GM19463 (cell line): ENCODE measurements around the gene STARD13.
"Not testable (repeated sequence)": the region's sequence is repeated elsewhere in the genome, so short reads cannot be mapped to it uniquely, and the experiment has no call there.

Experiments used
- ATAC-seq: cut with Tn5 transposase; IDR thresholded peaks from one replicate; pipeline ENCODE4 v1.9.1; 2021; ENCODE audit warnings: mild to moderate bottlenecking, moderate library complexity; ENCODE audit not compliant: unreplicated experiment

STARD13 gene

DNA sequence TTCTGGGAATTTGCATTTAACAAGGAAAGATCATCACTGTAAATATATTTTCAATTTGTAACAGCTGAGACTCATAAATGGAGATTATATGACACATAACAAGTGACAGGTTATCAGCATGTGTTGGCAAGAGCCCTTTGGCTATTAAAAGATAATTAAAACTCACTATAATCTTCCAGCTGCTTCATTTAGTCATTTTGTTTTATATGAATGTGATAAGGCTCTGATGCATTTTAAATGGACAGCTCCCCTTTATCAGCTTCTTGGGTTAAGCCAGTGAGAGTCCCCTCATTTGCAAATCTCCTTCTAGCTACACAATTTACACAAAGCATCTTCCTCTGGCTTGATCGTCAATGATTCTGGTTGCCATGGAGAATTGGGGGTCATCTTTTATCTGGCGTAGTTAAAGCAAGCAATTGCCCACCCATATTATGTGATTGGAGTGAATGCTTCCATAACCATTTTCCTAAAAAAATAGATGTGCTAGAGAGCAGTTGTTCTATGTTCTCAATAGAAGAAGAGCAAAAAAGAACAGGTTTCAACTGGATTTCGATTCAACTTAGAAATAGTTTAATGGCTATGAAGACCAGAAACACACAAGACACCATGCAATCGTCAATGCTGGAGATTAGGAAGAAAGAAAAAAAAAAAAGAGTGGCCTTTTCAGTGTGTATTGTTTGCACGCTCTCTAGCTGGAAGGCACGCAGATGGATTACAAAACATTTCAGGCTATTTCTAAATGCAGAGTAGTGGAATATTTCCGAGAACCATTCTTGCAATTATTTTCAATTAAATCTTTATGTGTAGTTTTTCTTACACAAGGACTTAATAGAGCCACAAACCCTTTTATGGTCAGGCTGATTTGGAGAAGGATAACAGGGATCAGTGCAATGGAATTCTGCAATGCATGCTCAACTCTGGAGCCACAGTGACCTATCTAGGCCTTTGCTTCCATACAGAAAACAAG is 27.4 kb downstream of the STARD13 start:
- no peak for ATAC-seq

DNA sequence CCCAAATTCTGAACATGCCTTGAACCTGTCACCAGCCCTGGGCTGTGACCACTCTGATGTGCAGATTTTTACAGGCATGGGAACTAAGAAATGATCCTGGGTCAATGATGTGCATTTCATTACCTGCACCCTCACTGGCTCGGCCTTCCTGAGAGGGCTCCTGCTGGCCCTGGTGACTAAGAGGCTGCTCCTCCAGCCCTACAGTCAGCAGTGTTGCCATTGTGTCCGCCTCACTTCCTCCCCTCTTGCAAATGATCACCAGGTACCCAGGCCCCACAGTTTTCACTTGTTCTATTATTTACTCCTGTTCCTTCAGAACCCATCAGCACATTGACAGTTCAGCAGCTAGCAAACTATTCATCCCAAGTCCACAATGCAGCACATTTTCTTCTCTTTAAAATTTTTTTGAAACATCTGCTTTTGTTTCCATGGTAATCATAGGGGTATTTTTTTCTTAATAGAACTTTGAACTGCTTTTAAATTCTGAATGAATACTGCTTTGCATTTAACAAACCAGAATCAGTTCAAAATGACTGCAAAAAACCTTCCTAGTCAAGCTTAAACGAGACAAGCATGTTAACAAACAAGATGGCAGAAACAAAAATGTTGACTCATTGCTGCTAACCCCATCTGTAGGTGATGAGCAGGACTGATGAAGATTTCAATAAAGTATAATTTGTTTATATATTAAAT is 29.3 kb downstream of the STARD13 start:
- ATAC-seq = no peak

DNA sequence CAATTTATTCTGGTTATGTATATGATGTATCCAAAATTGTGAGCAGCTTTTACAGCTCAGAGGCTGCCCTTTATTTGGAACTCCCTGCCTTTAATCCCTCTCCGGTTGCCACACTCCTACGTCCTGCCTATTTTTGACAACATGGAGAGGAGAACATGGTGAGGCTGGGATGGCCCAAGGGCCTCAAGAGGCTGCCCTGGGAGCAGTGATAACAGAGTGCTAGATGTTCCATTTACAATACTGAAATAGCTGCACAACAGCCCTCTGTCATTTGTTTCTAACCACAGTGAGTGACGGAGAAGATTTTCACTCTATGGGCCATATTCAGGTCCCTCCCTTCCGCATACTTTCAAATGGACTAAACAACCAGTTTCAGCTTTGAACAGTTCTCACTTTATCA is 33.4 kb downstream of the STARD13 start:
- no peak for ATAC-seq

DNA sequence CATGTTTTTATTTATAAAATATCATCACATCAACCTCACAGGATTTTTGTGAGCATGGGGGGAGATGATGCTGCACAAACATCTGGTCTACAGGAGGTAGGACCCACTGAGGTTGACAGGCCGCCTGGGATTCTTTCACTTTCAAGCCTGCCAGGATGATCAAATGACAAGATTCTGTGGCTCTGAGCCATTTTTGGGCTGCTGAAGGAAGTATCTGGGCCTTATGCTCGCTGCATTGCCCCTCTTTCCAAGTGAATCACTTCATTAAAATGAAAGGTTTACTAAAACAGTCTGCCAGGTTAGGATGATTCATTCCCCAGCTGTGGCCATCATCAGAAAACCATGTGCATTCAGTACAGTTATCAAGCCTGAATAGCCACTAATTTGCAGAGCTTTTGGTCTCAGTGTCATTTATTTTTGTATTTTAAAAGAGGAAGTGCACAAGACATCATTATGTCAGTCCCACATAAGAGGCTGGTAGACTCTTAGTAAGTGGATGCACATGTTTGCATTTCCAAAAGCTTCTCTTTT is 34.4 kb downstream of the STARD13 start:
- peak; percentile 75 for ATAC-seq

DNA sequence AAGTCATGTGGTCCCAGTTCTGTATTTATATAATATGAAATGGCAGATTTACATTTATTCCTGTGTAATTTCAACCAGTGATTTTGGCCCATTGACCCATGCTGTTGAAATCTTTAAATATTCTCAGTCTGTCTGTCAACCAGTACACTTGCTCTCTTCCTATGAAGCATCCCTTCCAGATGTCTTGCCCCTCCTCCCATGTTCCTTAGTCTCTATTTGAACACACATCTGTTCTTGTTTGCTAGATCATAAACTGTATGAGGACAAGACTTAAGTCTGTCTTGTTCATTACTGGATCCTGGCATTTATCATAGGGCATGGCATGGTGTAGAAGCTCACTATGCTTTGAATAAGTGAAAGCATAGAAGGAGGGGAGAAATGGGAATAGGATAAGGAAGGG is 34.9 kb downstream of the STARD13 start:
- no peak for ATAC-seq

DNA sequence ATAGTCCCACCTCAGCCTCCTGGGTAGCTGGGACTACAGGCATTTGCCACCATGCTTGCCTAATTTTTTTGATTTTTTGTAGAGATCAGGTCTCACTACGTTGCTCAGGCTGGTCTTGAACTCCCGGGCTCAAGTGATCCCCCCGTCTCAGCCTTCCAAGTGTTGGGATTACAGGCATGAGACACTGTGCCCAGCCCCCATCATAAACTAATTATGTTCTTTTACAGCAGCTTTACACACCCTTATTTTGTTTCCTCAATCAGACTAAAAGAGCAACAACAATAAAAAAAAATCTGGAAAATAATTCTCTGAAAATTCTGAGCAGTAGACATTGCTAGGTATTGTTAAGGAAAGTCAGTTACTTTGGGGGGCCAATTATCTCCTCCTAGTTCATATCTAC is 35.7 kb downstream of the STARD13 start:
- no peak for ATAC-seq

DNA sequence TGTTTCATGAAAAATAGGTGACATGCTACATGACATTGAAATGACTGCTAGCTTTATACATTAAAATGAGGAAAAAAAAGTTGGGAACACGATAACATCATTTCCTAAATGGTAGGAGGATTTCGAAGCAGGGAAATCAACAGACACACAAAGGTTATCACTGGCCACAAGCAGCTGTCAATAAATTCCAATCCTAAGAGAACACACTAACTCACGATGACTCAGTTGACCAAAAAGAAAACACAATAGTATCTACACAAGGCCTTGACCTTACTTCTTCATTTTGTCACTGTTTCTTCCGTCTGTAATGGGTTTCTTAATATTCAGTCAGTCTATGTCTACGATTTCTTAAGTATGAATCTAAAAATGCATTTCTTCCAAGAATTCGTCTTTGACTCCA is 36.5 kb downstream of the STARD13 start:
- ATAC-seq = no peak

DNA sequence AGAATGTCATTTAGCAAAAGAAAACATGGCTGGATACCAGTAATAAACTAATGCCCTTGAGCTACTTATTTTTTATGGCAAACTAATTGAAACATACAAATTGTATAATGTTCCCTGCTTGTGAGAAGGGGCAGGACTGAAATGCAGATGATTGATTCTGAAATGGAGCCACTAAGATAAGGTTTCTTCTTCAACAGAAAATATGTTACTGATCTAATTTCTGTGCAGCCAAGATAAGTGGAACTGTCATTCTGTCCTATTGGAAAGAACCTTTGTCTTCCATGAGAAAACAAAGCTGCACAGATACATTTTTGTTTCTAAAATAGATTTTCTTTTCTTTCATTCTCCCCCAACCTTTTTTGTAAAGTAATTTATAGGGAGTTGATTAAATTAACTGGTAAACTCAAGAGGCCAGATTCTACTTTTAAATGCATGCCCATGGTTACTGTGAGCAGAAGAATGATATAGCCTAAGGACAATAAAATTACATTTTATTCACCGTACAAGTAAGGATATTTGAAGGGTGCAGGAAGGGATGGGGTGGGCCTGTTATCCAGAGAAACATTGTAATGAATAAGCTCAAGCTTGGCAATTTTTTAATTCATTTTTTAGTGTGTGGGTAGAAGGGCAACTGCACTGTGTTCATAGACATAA is 39.9 kb downstream of the STARD13 start:
- no peak for ATAC-seq

DNA sequence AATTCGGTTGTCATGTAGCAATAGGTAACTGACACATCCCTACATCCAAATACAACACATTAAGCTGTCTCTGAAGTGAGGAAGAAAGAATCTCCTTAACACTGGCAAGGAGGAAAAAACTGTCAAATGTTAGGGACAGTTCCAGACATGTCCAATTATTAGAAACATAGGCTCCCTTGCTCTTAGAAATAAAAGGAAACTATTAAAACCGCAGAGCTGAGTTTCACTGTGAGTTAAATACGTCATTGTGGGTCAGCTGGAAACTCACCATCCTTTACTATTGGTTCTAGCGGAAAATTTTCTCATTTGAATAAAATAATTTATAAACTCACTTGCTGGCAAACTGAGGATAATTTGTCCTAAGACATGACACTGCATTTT is 40.7 kb downstream of the STARD13 start:
- ATAC-seq = no peak

DNA sequence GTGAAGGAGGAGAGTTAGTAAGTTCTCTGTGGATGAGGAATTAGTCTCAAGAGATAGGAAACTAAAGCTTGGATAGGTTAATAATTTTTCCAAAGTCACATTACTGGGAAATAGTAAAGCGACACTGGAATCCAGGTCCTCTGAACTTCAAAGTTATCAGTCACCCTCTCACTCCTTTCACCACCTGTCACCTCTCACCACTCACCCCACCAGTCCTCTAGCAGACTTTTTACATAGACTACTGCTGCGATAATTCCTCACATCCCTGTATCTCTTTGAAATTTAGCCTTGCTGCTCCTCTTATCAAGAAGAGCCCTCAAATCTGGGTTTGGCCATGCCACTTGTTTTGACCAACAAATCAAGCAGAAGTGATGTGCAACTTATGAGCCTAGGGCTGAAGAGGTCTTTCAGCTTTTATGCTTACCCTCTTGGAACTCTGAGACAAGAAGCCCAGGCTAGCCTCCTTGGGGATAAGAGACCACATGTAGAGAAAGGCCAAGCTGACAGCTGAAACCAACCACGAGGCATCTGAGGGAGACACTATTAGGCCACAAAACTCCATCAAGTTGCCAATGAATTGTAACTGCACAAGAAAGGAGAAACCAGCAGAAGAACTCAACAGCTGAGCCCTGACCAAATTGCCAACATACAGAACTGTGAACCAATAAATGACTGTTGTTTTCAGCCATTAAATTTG is 41.2 kb downstream of the STARD13 start:
- no peak for ATAC-seq

DNA sequence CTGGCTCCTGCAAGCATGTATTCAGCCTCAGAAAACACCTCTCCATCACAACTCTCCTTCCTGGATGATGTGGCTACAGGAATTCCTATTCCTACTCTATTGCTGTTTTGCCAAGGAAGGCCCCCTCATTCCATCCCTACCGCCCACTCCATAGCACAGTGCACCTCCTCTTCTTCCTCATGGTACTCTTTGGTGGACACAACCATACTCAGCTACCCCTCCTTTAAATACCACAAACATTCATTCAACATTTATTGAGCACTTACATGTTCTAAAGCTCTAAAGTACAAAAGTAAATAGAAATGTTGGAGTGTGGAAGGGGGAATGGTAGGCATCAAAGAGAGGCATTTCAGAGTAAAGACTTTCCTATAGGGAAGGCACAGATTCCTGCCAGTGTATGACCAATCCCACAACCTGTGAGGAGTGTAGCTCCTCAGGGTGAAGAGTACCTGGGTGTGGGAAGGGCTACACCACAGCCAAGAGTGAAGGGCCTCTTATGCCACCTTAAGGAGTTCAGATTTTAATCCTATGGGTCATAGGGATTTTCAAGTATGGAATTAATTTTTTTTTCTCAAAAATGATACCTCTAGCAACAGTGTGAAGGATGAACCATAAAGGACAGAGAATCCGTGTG is 42.5 kb downstream of the STARD13 start:
- ATAC-seq = no peak

DNA sequence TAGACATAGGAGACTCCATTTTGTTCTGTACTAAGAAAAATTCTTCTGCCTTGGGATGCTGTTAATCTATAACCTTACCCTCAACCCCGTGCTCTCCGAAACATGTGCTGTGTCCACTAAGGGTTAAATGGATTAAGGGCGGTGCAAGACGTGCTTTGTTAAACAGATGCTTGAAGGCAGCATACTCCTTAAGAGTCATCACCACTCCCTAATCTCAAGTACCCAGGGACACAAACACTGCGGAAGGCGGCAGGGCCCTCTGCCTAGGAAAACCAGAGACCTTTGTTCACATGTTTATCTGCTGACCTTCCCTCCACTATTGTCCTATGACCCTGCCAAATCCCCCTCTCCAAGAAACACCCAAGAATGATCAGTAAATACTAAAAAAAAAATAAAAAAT is 43.2 kb downstream of the STARD13 start:
- not testable (repeated sequence) for ATAC-seq

DNA sequence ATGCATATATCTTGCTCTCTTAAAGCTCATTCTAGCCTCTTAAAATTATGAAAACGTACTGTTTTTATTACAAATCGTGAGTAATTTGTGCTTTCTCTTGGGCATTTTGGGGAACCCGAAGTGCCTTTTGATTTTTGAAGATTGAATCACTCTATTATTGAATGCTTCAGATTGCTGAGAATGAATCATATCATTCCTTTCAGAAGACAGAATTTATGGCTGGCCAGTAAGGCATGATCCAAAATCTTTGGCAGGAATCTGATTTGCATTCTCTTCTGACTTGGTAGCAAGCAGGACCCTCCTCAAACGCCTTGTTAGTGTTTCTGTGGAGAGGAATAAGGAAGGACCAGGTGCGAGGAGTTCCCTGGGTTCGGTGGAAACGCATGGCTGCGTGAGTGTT is 49.5 kb downstream of the STARD13 start:
- ATAC-seq = no peak

DNA sequence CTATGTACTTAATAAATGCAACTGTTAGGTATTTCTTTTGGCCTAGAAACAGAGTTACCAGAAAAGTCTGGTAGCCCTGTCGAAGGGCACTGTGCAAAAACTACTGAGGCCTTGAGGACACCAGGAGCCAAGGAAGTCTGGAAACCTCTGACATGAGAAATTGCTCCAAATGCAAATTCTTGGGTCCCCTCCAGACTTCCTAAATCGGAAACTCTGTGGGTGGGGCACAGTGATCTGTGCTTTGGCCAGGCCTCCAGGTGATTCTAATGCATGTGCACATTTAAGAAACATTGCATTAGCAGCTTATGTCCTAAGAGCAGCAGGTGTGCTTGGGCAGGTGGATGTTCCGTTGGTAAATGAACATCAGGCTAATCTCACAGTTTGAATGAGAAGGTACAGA is 50.0 kb downstream of the STARD13 start:
- ATAC-seq = no peak

DNA sequence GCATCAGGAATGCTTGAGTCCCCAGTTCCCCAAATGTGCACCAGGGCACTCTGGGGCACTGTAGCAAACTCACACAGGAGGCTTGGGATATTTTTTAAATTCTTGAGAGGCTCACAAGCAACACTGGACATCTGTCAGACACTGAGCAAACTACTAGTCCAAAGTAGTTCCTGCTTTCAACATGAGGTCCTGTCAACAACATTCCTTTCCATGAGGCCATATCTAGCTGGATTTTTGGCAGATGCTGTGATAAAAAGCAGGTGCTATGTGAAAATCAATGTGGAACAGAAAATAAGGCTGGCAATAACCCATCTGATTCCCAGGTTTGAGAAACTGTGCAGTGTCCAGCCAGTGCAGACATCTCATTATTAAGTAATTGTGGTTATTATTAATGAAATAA is 50.5 kb downstream of the STARD13 start:
- ATAC-seq = no peak

DNA sequence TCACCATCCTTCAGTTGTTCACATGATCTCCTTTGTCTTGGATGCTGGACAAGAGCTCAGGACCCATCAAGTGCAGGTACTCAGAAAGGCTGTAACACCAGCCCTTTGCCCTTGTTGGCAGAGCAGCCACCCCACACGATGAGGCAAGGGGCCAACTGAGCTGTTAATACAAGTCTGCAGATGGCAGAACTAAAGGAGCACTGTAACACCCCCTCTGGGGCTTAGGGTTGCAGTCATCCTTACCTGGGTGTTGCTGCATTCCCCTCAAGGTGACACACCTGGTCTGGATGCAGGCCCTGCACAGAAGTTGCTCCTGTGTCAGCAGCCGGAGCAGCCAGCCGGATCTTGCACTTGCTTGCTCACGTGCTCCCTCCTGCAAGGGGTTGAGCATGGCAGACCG is 52.0 kb downstream of the STARD13 start:
- no peak for ATAC-seq

DNA sequence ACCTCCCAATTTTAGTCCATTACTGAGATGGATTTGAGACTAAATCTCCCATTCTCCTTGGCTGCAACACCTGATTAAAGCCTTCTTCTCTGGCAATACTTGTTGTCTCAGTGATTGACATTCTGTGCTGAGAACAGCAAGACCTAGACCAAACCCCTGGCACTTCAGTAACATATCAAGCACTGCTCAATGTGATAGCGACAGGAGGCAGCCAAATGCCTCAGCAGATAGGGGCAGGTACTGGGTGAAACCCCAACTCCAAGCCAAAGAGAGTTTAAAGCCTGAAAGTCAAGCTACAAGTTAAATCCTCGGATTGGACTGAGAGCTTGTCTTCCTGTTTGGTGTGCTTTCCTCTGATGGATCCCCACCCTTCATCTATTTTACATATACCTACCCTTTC is 52.7 kb downstream of the STARD13 start:
- ATAC-seq = no peak

DNA sequence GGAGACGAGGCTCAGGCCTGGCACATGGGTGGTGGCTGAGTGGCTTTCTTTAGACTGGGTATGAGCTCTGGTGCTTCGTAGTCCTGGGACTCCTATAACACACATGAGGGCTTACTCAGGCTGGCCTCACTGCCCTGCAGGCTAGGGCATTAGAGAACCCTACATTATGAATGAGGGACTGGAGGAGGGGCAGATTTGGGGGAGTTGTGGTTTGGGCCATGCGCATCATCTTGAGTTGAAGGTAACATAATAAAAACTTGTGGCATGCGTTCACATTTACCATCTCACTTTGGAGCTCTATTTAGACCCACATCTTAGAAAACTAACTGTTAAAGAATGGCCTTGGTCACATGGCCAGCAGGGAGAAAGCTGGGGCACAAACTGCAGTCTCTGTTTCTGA is 54.2 kb downstream of the STARD13 start:
- no peak for ATAC-seq

DNA sequence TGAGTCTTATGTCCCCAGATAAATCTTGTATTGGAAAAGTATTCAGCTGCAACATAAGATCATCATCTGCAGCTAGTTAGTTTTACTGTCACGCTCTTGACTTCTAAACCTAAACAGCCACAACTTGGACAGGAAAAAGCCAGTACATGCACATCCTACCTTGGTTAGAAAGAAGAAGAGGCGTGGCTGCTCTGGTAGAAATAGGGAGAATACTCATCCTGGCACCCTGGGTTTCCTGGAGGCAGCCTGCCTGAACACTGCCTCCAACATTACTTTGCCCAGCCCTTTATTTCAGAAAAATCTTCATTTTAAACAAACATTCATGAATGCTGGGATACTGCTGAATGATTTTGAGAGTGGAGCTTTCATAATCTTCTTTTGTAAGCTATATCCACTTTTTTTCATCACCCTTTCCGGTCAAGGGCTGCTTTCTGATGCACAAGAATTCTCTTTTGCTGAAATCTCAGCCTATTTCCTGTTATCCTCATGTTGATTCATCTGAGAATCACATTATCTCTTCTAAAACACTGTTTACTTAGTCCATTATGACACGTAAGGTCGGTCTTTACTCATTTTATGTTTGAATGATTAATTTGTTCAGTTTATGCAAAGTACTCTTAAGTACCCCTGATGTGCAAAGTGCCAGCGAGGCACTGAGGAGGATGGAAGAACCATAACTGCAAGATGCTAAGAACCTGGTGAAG is 55.2 kb downstream of the STARD13 start:
- no peak for ATAC-seq
